ENCODE data around the gene RBM20.

DNA sequence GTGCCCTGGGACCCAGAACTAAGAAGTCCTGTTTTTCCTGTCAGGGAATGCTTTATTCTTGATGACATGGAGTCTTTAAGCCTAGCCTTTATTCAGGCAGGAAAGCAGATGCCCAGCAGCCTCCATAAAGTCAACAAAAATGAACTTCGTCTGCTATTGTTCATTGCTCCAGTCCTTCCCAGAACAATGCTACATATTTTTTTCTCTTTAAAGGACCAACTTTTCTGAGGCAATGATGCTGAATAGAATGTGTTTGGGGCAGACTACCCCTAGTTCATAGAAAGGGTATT is 180.0 kb downstream of the RBM20 start:
- TF ChIP-seq CTCF (optimal IDR thresholded peaks at IDR 0.05 in 1 of 3, IDR thresholded peaks at IDR 0.05 in 1 of 3, conservative IDR thresholded peaks at IDR 0.05 in 1 of 3; ENCODE audit: extremely low read depth in 1 of 3, insufficient read depth in 2 of 3, low read length in 3 of 3): no peak
- TF ChIP-seq EZH2 (IDR thresholded peaks at IDR 0.05; ENCODE audit: low read length): no peak

Measured in keratinocyte (primary cell).